MM.1S (cell line): ENCODE measurements around the gene DIP2C.

ENCODE experiments used
- DNase-seq: peaks from one replicate; pipeline ENCODE4 v3.0.0-alpha.2; 2015
- H2AFZ ChIP-seq: fragments of 300-600 bp; sonication (generic); 2 replicates; pipeline ENCODE4 v1.6.0; 2016; ENCODE audit warnings: antibody characterized with exemption, low read length
- H3F3A ChIP-seq: fragments of 300-600 bp; sonication (generic); 2 replicates; pipeline ENCODE4 v1.6.1; 2016; ENCODE audit warnings: mild to moderate bottlenecking, antibody characterized with exemption, low read length, moderate library complexity, mixed read lengths; ENCODE audit not compliant: insufficient read depth
- H3K27ac ChIP-seq: fragments of 300-600 bp; sonication (generic); 2 replicates; pipeline ENCODE4 v1.5.1; 2016; ENCODE audit warnings: mild to moderate bottlenecking, low read length
- H3K27me3 ChIP-seq: fragments of 300-600 bp; sonication (generic); replicated peaks from 2 replicates; pipeline ENCODE4 v1.6.0; 2016; ENCODE audit warnings: low read length; ENCODE audit not compliant: insufficient read depth
- H3K36me3 ChIP-seq: fragments of 300-600 bp; sonication (generic); replicated peaks from 2 replicates; pipeline ENCODE4 v1.6.1; 2016; ENCODE audit warnings: mild to moderate bottlenecking, low read length, mixed read lengths; ENCODE audit not compliant: insufficient read depth
- H3K4me1 ChIP-seq: fragments of 300-600 bp; sonication (generic); 2 replicates; pipeline ENCODE4 v1.6.1; 2016; ENCODE audit warnings: low read length, mixed read lengths
- H3K4me2 ChIP-seq: fragments of 300-600 bp; sonication (generic); 2 replicates; pipeline ENCODE4 v1.6.0; 2016; ENCODE audit warnings: low read depth, low read length
- H3K4me3 ChIP-seq: fragments of 300-600 bp; sonication (generic); 2 replicates; pipeline ENCODE4 v1.5.1; 2016; ENCODE audit warnings: low read length, mixed read lengths
- H3K79me2 ChIP-seq: fragments of 300-600 bp; sonication (generic); 2 replicates; pipeline ENCODE4 v1.6.1; 2016; ENCODE audit warnings: mixed run types, low read length, mixed read lengths
- H3K9ac ChIP-seq: fragments of 300-600 bp; sonication (generic); 2 replicates; pipeline ENCODE4 v1.6.1; 2016; ENCODE audit warnings: low read length, mixed read lengths
- H3K9me2 ChIP-seq: fragments of 300-600 bp; sonication (generic); replicated peaks from 2 replicates; pipeline ENCODE4 v1.6.1; 2016; ENCODE audit warnings: mild to moderate bottlenecking, low read length, mixed read lengths; ENCODE audit not compliant: insufficient read depth
- H3K9me3 ChIP-seq: fragments of 300-600 bp; sonication (generic); replicated peaks from 2 replicates; pipeline ENCODE4 v1.6.1; 2016; ENCODE audit warnings: mild to moderate bottlenecking, low read length, mixed read lengths; ENCODE audit not compliant: insufficient read depth
- H4K20me1 ChIP-seq: fragments of 300-600 bp; sonication (generic); 2 replicates; pipeline ENCODE4 v1.6.1; 2016; ENCODE audit warnings: mild to moderate bottlenecking, low read length, moderate library complexity, mixed read lengths; ENCODE audit not compliant: insufficient read depth
- EZH2 ChIP-seq: fragments of 300-600 bp; sonication (generic); optimal IDR thresholded peaks from 2 replicates; pipeline ENCODE3; 2017; ENCODE audit warnings: low read depth, mild to moderate bottlenecking, antibody characterized with exemption, low read length, mixed read lengths
- EZH2phosphoT487 ChIP-seq: fragments of 300-600 bp; sonication (generic); IDR thresholded peaks from 2 replicates; pipeline ENCODE4 v1.6.1; 2018; ENCODE audit warnings: antibody characterized with exemption, low read length
- TF ChIP-seq, protein P1 (sequence below): fragments of 300-600 bp; sonication (generic); IDR thresholded peaks from 2 replicates; pipeline ENCODE4 v1.5.1; 2016; ENCODE audit warnings: antibody characterized with exemption, low read length, mixed read lengths

Gene DIP2C

DNA sequence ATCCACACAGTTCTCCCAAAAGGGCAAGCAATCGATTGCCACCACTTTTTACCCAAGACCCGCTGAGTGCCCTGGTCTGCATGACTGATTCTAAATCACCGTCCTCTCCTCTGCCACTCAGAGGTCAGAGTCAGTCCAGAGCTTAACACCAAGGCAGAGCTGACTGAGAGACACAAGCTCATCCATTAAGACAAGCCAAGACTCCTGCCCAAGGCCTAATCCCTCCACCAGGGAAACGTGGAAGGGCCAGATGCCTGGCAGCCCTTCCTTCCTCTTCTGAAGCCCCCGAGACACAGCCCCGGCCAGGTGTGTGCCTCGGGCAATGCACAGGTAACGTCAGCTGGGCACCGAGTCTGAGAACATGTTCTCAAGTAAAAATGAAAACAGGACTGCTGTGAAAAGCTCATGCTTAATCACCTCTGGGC is 51.7 kb downstream of the DIP2C start:
- TF ChIP-seq, protein P1, sequence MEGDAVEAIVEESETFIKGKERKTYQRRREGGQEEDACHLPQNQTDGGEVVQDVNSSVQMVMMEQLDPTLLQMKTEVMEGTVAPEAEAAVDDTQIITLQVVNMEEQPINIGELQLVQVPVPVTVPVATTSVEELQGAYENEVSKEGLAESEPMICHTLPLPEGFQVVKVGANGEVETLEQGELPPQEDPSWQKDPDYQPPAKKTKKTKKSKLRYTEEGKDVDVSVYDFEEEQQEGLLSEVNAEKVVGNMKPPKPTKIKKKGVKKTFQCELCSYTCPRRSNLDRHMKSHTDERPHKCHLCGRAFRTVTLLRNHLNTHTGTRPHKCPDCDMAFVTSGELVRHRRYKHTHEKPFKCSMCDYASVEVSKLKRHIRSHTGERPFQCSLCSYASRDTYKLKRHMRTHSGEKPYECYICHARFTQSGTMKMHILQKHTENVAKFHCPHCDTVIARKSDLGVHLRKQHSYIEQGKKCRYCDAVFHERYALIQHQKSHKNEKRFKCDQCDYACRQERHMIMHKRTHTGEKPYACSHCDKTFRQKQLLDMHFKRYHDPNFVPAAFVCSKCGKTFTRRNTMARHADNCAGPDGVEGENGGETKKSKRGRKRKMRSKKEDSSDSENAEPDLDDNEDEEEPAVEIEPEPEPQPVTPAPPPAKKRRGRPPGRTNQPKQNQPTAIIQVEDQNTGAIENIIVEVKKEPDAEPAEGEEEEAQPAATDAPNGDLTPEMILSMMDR = no peak
- TF ChIP-seq EZH2phosphoT487 (no peak), EZH2 (no peak)
- H3K9me2 ChIP-seq = no peaks in the 10 kb centered on the region
- no peak overlapping the region for H3K9ac ChIP-seq
- H3K4me2 ChIP-seq = no peak overlapping the region
- no peaks in the 10 kb centered on the region for H4K20me1 ChIP-seq
- no peak overlapping the region for H3K27ac ChIP-seq
- no peaks in the 10 kb centered on the region for H3K27me3 ChIP-seq
- no peaks in the 10 kb centered on the region for H3K79me2 ChIP-seq
- no peaks in the 10 kb centered on the region for H3K4me1 ChIP-seq
- H3K9me3 ChIP-seq = no peaks in the 10 kb centered on the region
- no peak overlapping the region for H3K4me3 ChIP-seq
- no peak for DNase-seq
- H3F3A ChIP-seq = no peaks in the 10 kb centered on the region
- H2AFZ ChIP-seq = no peak overlapping the region
- H3K36me3 ChIP-seq = no peaks in the 10 kb centered on the region

- H3K4me1 ChIP-seq = no peaks in the 10 kb centered on the region
- no peak overlapping the region for H2AFZ ChIP-seq
- H3K36me3 ChIP-seq = no peaks in the 10 kb centered on the region
- no peaks in the 10 kb centered on the region for H3F3A ChIP-seq
- TF ChIP-seq EZH2phosphoT487 = no peak
- TF ChIP-seq, protein P1 = no peak
- no peak for TF ChIP-seq EZH2
- DNase-seq = no peak
- H4K20me1 ChIP-seq = no peaks in the 10 kb centered on the region
- no peaks in the 10 kb centered on the region for H3K9me3 ChIP-seq
- no peaks in the 10 kb centered on the region for H3K9me2 ChIP-seq
- no peaks in the 10 kb centered on the region for H3K27me3 ChIP-seq
- H3K4me2 ChIP-seq = no peak overlapping the region
- no peaks in the 10 kb centered on the region for H3K79me2 ChIP-seq
- no peak overlapping the region for H3K4me3 ChIP-seq
- H3K27ac ChIP-seq = no peak overlapping the region
- no peak overlapping the region for H3K9ac ChIP-seq
Measured at GRCh38 chr10:637221-637620, 52.2 kb downstream of the DIP2C start.

GRCh38 chr10:636769-637168 is 52.7 kb downstream of the DIP2C start:
- Histone ChIP-seq H3K4me2 (no peak overlapping the region), H3K79me2 (no peaks in the 10 kb centered on the region), H4K20me1 (no peaks in the 10 kb centered on the region)

More at GRCh38 chr10:636769-637168, 52.7 kb downstream of the DIP2C start:
- Histone ChIP-seq H3K9me3 (no peaks in the 10 kb centered on the region), H3K4me3 (no peak overlapping the region), H3K36me3 (no peaks in the 10 kb centered on the region), H3K9me2 (no peaks in the 10 kb centered on the region), H3F3A (no peaks in the 10 kb centered on the region), H3K9ac (no peak overlapping the region), H3K27me3 (no peaks in the 10 kb centered on the region), H3K27ac (no peak overlapping the region), H2AFZ (no peak overlapping the region), H3K4me1 (no peaks in the 10 kb centered on the region)
- no peak for TF ChIP-seq EZH2
- TF ChIP-seq, protein P1 = no peak
- TF ChIP-seq EZH2phosphoT487 = no peak
- no peak for DNase-seq
